MCF 10A (cell line): Measurements from ENCODE around the gene VAT1. TPM values are rescaled to one million over a fixed set of nuclear protein-coding genes. Genes with fewer than 3 reads are reported as not detected.
A peak's percentile ranks its signal among the peaks of the same experiment; 100 is the strongest.

Experiments
- BruUV-seq: library from RNA; stranded (reverse); fragments of 400-500 nt; replicated peaks from 2 replicates; lab custom pipeline; 2021; lab: Mats Ljungman, UMichigan
- CTCF ChIA-PET: fragments of 300-600 bp; sonication (Branson Sonifier 250); formaldehyde crosslinking; extraction: SDS; loops from one replicate; lab custom pipeline; 2021; ENCODE audit warnings: antibody characterized with exemption, inconsistent platforms; lab: Yijun Ruan, JAX
- POLR2A ChIA-PET: fragments of 300-600, 350-650 bp; sonication (Branson Sonifier 250); formaldehyde crosslinking; extraction: SDS; loops from one replicate; lab custom pipeline; 2020; ENCODE audit warnings: antibody characterized with exemption, inconsistent platforms; lab: Yijun Ruan, JAX
- DNase-seq: peaks from one replicate; pipeline ENCODE4 v3.0.0-alpha.2; 2018; ENCODE audit not compliant: unreplicated experiment
- H3K27ac Mint-ChIP-seq: one replicate; pipeline ENCODE4 v1.8.0; 2022; ENCODE audit warnings: mild to moderate bottlenecking, low read depth, mixed read lengths; ENCODE audit not compliant: unreplicated experiment
- H3K27me3 Mint-ChIP-seq: one replicate; pipeline ENCODE4 v1.8.0; 2022; ENCODE audit warnings: mixed read lengths; ENCODE audit not compliant: insufficient read depth, unreplicated experiment
- H3K36me3 Mint-ChIP-seq: one replicate; pipeline ENCODE4 v1.8.0; 2022; ENCODE audit warnings: mild to moderate bottlenecking, moderate library complexity, mixed read lengths; ENCODE audit not compliant: insufficient read depth, unreplicated experiment
- H3K4me1 Mint-ChIP-seq: one replicate; pipeline ENCODE4 v1.8.0; 2022; ENCODE audit warnings: mixed read lengths; ENCODE audit not compliant: insufficient read depth, unreplicated experiment
- H3K4me3 Mint-ChIP-seq: one replicate; pipeline ENCODE4 v1.8.0; 2022; ENCODE audit warnings: mild to moderate bottlenecking, moderate library complexity, mixed read lengths; ENCODE audit not compliant: unreplicated experiment
- H3K9me3 Mint-ChIP-seq: one replicate; pipeline ENCODE4 v1.8.0; 2022; ENCODE audit warnings: mixed read lengths; ENCODE audit not compliant: unreplicated experiment
- CTCF ChIP-seq: fragments of 200-600 bp; IDR thresholded peaks from one replicate; pipeline ENCODE4 v1.8.0; 2022; ENCODE audit warnings: antibody characterized with exemption, mild to moderate bottlenecking; ENCODE audit not compliant: unreplicated experiment
- intact Hi-C: fragments of 100-400 bp; cut with micrococcal nuclease; formaldehyde crosslinking; loops from 2 replicates; pipeline ENCODE4 v1.14.1; 2022
- total RNA-seq: library from RNA; stranded (reverse); gene quantifications from 2 replicates; pipeline ENCODE4 v1.2.3, GENCODE V29; 2022

Gene VAT1
- total RNA-seq, 1 experiment from 2014 or later, result 61.0 TPM

DNA sequence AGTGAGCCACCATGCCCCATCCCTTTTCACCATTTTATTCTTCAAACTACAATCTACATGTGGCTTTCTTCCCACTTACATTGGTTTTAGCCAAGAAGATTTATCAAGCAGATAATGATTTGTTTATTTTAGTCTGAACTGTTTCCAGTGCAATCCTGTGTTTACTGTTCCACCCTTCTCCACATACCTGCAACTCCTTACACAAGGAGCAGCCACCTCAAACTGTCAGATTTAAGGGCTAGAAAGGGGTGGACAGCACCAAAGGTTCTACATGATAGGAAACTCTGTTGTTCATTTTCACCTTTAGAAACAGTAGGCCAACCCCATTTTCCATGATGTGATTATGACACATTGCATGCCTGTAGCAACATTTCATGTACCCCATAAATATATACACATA is 39.9 kb downstream of the VAT1 start:
- TF ChIP-seq CTCF, result no peak
- CTCF ChIA-PET, result no interaction called here
- Mint-ChIP-seq H3K27ac (no peak overlapping the region), H3K9me3 (no peaks in the 10 kb centered on the region), H3K4me3 (peak overlapping the region; percentile 95), H3K4me1 (peaks cover 12% of the 10 kb centered on the region), H3K36me3 (peaks cover 56% of the 10 kb centered on the region), H3K27me3 (no peaks in the 10 kb centered on the region)
- POLR2A ChIA-PET, result interaction anchor here (0.6 to 4.1 kb wide), 4 partner anchors 16 to 144 kb away, joined by 3 to 46 read pairs (median 8); partner anchors contain the start of genes AARSD1 and RPL27
- no peak for DNase-seq
- intact Hi-C loops, result no loop called here
- BruUV-seq, result no TSS peak

DNA sequence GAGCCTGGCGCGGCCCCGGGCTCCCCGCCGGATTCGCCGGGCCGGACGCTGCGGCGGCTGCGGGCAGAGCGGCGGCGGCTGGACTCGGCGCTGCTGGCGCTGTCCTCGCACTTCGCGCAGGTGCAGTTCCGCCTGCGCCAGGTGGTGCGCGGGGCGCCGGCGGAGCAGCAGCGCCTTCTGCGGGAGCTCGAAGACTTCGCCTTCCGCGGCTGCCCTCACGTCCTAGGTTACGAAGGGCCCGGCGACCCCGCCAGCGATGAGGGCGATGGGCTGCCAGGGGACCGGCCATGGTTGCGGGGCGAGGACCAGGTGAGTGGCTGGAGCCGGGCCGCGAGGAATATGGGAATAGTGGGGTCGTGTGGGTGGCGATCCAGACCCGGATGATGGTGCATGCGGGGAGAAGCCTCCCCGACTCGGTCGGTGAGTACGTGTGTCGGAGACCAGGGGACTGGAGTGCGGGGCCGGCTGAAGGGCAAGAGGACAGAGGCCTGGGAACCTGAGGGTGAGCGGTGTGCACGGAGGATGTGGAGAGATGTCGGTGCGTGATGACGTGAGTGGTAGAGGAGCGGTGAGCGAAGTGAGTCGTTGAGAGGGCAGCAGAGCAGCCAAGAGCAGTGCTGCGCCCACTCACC is 41.3 kb downstream of the VAT1 start:
- CTCF ChIA-PET, result no interaction called here
- peak overlapping the region; percentile 95 for H3K4me3 Mint-ChIP-seq
- H3K4me1 Mint-ChIP-seq, result peaks cover 12% of the 10 kb centered on the region
- peak overlapping the region; percentile 82 for H3K27ac Mint-ChIP-seq
- POLR2A ChIA-PET, result interaction anchor here (0.6 to 4.1 kb wide), 10 partner anchors 10 to 426 kb away, joined by 3 to 46 read pairs (median 4); partner anchors contain the start of genes AARSD1, NBR1, PSME3 and RPL27
- H3K27me3 Mint-ChIP-seq, result no peaks in the 10 kb centered on the region
- DNase-seq, result peak; percentile 50
- intact Hi-C loops, result no loop called here
- TSS peak; percentile 39 for BruUV-seq
- peak; percentile 36 for TF ChIP-seq CTCF
- H3K9me3 Mint-ChIP-seq, result no peaks in the 10 kb centered on the region
- peaks cover 45% of the 10 kb centered on the region for H3K36me3 Mint-ChIP-seq

DNA sequence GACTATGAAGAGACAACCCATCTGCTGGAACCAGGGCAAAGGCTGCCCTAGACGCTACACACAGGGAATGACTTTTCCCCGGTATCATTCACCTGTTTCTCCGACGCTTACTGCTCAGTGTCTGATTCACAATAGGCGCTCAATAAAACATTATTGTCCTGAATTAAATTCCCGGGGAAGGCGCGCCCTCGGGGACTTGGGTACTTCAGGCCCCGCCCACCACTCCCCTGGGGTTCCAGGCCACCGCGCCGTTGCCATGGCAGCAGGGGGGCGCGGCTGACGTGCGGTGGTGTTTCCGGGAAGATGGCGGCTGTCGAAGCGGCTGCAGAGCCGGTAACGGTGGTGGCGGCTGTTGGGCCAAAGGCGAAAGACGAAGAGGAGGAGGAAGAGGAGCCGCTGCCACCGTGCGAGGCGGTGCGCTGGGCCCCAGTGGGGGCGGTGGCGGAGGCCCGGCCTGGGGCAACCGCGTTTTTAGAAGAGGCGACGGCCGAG is 41.9 kb downstream of the VAT1 start, which contains the start of gene RUNDC1:
TSS of gene RUNDC1 (plus strand) at position 292 of the 492 bp plus-strand sequence. CDS start at position 304, 12 bp downstream.
- CTCF ChIA-PET, result interaction anchor here (1.0 to 1.1 kb wide), 2 partner anchors 8 to 12 kb away, joined by 3 read pairs; no protein-coding TSS in a partner anchor
- BruUV-seq, result no TSS peak
- peak within 1 kb of the TSS; percentile 95 for H3K4me3 Mint-ChIP-seq
- H3K4me1 Mint-ChIP-seq, result peaks cover 12% of the 10 kb centered on the region
- TF ChIP-seq CTCF, result no peak
- H3K36me3 Mint-ChIP-seq, result peaks cover 40% of the 10 kb centered on the region
- H3K27ac Mint-ChIP-seq, result peak within 1 kb of the TSS; percentile 82
- no peaks in the 10 kb centered on the region for H3K27me3 Mint-ChIP-seq
- intact Hi-C loops, result no loop called here
- no peaks in the 10 kb centered on the region for H3K9me3 Mint-ChIP-seq
- DNase-seq, result peak; percentile 86
- POLR2A ChIA-PET, result interaction anchor here (0.6 to 4.1 kb wide), 11 partner anchors 11 to 495 kb away, joined by 3 to 46 read pairs (median 4); partner anchors contain the start of genes AARSD1, NBR1, PSME3 and RPL27
